Activated T-helper 1 cell treated with anti-CD3 and anti-CD28 coated beads, Interleukin-2, amount 50 U/mL, for 16 hours (primary cell): Measurements from ENCODE around the gene PCDHGB2.
"Not testable (repeated sequence)": the region's sequence is repeated elsewhere in the genome, so short reads cannot be mapped to it uniquely, and the experiment has no call there.

Experiments used
- DNase-seq, 2 donors: peaks; one replicate each; pipeline ENCODE4 v3.0.0-alpha.2; 2020; ENCODE audit warnings: low read depth in 1 of 2, low spot score in 1 of 2

The PCDHGB2 gene

DNA sequence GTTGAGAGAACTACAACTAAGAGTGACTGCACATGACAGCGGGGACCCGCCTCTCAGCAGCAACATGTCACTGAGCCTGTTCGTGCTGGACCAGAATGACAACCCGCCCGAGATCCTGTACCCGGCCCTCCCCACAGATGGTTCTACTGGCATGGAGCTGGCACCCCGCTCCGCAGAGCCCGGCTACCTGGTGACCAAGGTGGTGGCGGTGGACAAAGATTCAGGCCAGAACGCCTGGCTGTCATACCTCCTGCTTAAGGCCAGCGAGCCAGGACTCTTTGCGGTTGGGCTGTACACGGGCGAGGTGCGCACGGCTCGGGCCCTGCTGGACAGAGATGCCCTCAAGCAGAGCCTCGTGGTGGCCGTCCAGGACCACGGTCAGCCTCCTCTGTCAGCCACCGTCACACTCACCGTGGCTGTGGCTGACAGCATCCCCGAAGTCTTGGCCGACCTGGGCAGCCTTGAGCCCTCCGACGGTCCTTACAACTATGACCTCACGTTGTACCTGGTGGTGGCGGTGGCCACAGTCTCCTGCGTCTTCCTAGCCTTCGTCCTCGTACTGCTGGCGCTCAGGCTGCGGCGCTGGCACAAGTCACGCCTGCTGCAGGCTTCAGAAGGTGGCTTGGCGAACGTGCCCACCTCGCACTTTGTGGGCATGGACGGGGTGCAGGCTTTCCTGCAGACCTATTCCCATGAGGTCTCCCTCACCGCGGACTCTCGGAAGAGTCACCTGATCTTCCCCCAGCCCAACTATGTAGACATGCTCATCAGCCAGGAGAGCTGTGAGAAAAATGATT, 24.9 kb downstream of the PCDHGB2 start:
- DNase-seq, result no peak

DNA sequence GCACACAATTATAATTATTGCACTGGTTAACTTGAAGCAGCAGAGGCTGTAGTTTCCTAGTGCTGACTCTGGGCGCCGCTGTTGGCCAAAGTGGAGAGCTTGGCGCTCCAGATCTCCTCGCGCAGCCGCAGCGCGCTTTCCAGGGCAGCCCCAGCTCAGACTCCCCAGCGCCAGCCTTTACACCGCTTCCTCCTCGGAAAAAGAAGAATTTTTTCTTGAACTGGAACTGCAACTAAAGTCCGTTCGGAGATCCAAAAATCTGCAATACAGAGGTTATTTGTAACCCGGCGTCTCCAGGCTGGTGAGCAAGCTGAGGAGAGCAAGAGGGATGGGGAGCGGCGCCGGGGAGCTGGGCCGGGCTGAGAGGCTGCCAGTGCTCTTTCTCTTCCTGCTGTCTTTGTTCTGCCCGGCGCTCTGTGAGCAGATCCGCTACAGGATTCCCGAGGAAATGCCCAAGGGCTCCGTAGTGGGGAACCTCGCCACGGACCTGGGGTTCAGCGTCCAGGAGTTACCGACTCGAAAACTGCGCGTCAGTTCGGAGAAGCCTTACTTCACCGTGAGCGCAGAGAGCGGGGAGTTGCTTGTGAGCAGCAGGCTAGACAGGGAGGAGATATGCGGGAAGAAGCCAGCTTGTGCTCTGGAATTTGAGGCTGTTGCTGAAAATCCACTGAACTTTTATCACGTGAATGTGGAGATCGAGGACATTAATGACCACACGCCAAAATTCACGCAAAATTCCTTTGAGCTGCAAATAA, 27.9 kb downstream of the PCDHGB2 start, which contains the start of gene PCDHGB4:
TSS of gene PCDHGB4 (plus strand) at position 142 of the 755 bp plus-strand sequence. CDS start at position 329, 187 bp downstream.
- DNase-seq, result not testable (repeated sequence)

DNA sequence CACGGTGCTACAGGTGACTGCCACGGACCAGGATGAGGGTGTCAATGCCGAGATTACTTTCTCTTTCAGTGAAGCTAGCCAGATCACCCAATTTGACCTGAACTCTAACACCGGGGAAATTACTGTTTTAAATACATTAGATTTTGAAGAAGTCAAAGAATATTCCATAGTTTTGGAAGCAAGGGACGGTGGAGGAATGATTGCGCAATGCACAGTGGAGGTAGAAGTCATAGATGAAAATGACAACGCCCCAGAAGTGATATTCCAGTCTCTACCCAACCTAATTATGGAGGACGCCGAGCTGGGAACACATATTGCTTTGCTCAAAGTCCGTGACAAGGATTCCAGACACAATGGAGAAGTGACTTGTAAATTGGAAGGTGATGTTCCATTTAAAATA, 28.9 kb downstream of the PCDHGB2 start:
- DNase-seq, result no peak

DNA sequence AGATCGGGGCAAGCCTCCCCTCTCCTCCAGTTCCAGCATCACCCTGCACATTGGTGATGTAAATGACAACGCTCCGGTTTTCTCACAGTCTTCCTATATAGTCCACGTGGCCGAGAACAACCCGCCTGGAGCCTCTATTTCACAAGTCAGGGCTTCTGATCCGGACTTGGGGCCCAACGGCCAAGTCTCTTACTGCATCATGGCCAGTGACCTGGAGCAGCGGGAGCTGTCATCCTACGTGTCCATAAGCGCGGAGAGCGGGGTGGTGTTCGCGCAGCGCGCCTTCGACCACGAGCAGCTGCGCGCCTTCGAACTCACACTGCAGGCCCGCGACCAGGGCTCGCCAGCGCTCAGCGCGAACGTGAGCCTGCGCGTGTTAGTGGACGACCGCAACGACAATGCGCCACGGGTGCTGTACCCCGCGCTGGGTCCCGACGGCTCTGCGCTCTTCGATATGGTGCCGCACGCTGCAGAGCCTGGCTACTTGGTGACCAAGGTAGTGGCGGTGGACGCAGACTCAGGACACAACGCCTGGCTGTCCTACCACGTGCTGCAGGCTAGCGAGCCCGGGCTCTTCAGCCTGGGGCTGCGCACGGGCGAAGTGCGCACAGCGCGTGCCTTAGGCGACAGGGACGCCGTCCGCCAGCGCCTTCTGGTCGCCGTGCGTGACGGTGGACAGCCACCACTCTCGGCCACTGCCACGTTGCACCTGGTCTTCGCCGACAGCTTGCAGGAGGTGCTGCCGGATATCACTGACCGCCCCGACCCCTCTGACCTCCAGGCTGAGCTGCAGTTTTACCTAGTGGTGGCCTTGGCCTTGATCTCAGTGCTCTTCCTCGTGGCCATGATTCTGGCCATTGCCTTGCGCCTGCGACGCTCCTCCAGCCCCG, 29.6 kb downstream of the PCDHGB2 start:
- no peak for DNase-seq

DNA sequence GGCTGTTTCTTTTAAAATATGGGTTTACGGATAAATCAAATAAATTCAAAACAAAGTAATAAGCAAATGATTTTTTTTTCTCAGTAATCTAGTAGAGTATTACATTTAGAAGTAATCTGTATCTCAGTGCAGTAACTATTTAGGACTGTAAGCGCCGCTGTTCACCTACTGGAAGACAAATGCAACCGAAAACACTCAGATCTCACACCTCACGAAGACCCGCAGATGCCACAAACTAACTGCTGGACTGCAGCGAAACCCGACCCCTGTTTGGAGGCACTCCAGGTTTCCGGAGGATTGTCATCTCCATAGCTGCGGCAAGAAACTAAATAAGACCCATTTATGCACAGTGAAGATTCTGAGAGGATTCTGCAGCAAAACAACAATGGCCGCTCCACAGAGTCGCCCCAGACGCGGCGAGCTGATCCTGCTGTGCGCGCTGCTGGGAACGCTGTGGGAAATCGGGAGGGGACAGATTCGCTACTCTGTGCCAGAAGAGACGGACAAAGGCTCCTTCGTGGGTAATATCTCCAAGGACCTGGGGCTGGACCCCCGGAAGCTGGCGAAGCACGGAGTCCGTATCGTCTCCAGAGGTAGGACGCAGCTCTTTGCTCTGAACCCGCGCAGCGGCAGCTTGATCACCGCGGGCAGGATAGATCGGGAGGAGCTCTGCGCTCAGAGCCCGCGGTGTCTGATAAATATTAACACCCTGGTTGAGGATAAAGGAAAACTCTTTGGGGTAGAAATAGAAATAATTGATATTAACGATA, 32.8 kb downstream of the PCDHGB2 start, which contains the start of gene PCDHGA8:
TSS of gene PCDHGA8 (plus strand) at position 205 of the 770 bp plus-strand sequence. CDS start at position 386, 181 bp downstream.
- no peak for DNase-seq

DNA sequence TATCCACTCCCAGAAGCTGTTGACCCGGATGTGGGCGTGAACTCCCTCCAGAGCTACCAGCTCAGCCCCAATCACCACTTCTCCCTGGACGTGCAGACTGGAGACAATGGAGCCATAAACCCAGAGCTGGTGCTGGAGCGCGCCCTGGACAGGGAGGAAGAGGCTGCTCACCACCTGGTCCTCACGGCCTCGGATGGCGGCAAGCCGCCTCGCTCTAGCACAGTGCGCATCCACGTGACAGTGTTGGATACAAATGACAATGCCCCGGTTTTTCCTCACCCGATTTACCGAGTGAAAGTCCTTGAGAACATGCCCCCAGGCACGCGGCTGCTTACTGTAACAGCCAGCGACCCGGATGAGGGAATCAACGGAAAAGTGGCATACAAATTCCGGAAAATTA, 33.5 kb downstream of the PCDHGB2 start:
- no peak for DNase-seq

- DNase-seq, result not testable (repeated sequence)
These were observed 34.8 kb downstream of the PCDHGB2 start for GRCh38 chr5:141394401-141395187.

- not testable (repeated sequence) for DNase-seq
These were observed 38.2 kb downstream of the PCDHGB2 start, which contains the start of gene PCDHGB5 for GRCh38 chr5:141397756-141398551. TSS of gene PCDHGB5 (plus strand) at chr5:141397947. CDS start at chr5:141398128, 181 bp downstream.

GRCh38 chr5:141398608-141399007, 38.8 kb downstream of the PCDHGB2 start:
- no peak for DNase-seq

DNA sequence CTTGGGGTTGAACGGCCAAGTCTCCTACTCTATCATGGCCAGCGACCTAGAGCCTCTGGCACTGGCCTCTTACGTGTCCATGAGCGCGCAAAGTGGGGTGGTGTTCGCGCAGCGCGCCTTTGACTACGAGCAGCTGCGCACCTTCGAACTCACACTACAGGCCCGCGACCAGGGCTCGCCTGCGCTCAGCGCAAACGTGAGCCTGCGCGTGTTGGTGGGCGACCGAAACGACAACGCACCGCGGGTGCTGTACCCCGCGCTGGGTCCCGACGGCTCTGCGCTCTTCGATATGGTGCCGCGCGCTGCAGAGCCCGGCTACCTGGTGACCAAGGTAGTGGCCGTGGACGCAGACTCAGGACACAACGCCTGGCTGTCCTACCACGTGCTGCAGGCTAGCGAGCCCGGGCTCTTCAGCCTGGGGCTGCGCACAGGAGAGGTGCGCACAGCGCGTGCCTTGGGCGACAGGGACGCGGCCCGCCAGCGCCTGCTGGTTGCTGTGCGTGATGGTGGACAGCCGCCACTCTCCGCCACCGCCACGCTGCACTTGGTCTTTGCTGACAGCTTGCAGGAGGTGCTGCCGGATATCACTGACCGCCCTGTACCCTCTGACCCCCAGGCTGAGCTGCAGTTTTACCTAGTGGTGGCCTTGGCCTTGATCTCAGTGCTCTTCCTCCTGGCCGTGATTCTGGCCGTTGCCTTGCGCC, 39.9 kb downstream of the PCDHGB2 start:
- DNase-seq, result no peak

GRCh38 chr5:141402553-141403243, 42.9 kb downstream of the PCDHGB2 start, which contains the start of gene PCDHGA9:
TSS of gene PCDHGA9 (plus strand) at chr5:141402778. CDS start at chr5:141402953, 175 bp downstream.
- no peak for DNase-seq

- no peak for DNase-seq
These were observed 43.6 kb downstream of the PCDHGB2 start for GRCh38 chr5:141403387-141403786.

DNA sequence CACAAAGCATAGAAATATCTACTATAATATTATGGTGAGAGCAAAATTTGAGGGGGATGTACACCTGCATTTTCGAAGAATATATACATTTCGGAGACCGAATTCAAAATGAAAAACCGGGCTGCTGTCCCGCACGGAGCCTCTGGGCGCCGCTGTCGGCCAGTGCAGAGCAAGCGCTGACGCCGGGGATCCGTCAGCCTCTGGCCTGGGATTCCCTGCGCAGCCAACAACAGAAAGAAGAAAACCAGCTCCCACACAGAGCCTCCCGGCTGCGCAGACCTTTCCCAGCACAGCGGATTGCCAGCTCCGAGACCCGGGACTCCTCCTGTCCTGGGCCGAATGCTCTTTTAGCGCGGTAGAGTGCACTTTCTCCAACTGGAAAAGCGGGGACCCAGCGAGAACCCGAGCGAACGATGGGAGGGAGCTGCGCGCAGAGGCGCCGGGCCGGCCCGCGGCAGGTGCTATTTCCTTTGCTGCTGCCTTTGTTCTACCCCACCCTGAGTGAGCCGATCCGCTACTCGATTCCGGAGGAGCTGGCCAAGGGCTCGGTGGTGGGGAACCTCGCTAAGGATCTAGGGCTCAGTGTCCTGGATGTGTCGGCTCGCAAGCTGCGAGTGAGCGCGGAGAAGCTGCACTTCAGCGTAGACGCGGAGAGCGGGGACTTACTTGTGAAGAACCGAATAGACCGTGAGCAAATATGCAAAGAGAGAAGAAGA, 48.2 kb downstream of the PCDHGB2 start, which contains the start of gene PCDHGB6:
TSS of gene PCDHGB6 (plus strand) at position 232 of the 716 bp plus-strand sequence. CDS start at position 414, 182 bp downstream.
- DNase-seq, result not testable (repeated sequence)

DNA sequence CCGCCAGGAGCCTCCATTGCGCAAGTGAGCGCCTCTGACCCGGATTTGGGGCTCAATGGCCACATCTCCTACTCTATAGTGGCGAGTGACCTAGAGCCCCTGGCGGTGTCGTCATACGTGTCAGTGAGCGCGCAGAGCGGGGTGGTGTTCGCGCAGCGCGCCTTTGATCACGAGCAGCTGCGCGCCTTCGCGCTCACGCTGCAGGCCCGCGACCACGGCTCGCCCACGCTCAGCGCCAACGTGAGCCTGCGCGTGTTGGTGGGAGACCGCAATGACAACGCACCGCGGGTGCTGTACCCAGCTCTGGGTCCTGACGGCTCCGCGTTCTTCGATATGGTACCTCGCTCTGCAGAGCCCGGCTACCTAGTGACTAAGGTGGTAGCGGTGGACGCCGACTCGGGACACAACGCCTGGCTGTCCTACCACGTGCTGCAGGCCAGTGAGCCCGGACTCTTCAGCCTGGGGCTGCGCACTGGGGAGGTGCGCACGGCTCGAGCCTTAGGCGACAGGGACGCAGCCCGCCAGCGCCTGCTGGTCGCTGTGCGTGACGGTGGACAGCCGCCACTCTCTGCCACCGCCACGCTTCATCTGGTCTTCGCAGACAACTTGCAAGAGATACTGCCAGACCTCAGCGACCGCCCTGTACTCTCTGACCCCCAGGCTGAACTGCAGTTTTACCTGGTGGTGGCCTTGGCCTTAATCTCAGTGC, 50.0 kb downstream of the PCDHGB2 start:
- DNase-seq, result no peak

- DNase-seq, result no peak
These were observed 51.8 kb downstream of the PCDHGB2 start for GRCh38 chr5:141411575-141411974.
